Stromal cell of bone marrow (primary cell): ENCODE measurements around the gene TNNT3.
"Not testable (repeated sequence)": the region's sequence is repeated elsewhere in the genome, so short reads cannot be mapped to it uniquely, and the experiment has no call there.

ENCODE experiments used
- DNase-seq: peaks from one replicate; pipeline ENCODE4 v3.0.0-alpha.2; 2012; ENCODE audit warnings: low read depth

TNNT3 gene

GRCh38 chr11:1881442-1882264 is 37.9 kb upstream of the TNNT3 start:
- no peak for DNase-seq

- peak; percentile 45 for DNase-seq
These were observed 37.0 kb upstream of the TNNT3 start for GRCh38 chr11:1882265-1883238.

GRCh38 chr11:1883346-1884302 is 35.9 kb upstream of the TNNT3 start:
- no peak for DNase-seq

GRCh38 chr11:1884303-1884700 is 35.2 kb upstream of the TNNT3 start:
- DNase-seq: no peak

- not testable (repeated sequence) for DNase-seq
These were observed 33.0 kb upstream of the TNNT3 start for GRCh38 chr11:1886551-1886950.

- no peak for DNase-seq
These were observed 31.8 kb upstream of the TNNT3 start for GRCh38 chr11:1887451-1888346.

DNA sequence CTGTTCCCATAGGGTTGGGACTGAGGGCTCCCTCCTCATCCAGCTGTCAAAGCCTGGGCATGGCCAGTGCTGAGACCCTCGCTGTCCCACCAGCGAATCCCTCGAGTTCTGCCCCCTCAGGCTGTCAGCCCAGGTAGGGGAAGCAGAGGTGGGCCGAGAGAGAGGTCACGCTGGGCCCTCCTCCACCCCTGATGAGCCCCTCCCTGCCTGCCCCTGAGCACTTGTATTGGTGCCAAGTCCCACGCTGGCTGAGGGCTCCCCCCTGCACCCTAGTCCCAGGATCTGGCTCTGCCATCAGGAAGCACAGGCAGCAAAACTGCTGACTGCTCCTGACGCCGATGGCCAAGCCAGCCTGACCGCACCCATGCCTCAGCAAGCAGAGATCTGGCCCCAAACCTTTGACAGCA is 31.2 kb upstream of the TNNT3 start:
- DNase-seq: no peak

DNA sequence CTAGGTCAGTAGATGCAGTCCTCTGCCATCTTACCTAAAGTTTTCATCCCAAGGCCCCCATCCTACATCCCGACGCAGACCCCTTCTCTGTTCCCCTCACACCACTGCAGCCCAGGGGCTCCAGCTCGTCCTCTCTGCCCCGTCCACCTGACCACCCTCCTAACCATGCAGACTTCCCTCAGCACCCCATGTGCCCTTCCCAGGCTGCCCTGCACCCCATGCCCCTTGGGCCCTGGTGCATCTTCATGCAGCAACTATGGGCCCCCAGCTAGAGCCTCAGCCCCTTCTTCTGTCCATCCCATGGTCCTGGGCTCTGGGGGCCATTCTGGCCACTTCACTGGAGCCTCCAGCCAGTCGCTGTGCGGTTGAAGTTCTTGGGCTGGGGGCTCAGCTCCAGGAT is 30.7 kb upstream of the TNNT3 start:
- DNase-seq: no peak

- DNase-seq: no peak
These were observed 30.1 kb upstream of the TNNT3 start for GRCh38 chr11:1889224-1889930.

GRCh38 chr11:1889941-1890855 is 29.3 kb upstream of the TNNT3 start:
- no peak for DNase-seq

GRCh38 chr11:1890856-1891830 is 28.4 kb upstream of the TNNT3 start:
- no peak for DNase-seq

DNA sequence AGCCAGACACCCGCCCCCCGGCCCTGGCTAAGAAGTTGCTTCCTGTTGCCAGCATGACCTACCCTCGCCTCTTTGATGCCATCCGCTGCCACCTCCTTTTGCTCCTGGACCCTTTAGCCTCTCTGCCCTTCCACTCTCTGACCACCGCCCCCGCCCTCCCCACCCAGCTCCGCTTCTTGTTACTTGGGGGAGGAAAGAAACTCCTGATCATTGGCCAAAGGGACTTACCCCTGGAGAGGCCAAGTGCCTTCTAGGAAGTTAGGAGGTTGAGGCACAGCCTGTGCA is 27.7 kb upstream of the TNNT3 start, which contains the start of gene PRR33:
Gene PRR33 (minus strand): TSS at position 65 of the 285 bp plus-strand sequence. CDS start 1,311 bp downstream, outside the sequence.
- DNase-seq: no peak

- no peak for DNase-seq
These were observed 27.4 kb upstream of the TNNT3 start for GRCh38 chr11:1892116-1892515.

DNA sequence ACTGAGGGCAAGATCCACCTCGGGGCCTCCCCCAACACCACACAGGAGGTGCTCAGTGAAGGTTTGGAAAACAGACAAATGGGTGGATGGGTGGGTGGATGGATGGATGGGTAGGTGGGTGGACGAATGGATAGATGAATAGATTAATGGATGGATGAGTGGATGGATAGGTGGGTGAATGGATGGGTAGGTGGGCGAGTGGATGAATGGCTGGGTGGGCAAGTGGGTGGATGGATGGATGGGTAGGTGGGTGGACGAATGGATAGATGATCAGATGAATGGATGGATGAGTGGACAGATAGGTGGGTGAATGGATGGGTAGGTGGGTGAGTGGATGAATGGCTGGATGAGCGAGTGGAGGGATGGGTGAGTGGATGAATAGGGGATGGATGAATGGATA is 26.9 kb upstream of the TNNT3 start:
- DNase-seq: no peak

- DNase-seq: no peak
These were observed 25.7 kb upstream of the TNNT3 start for GRCh38 chr11:1893581-1894359.

DNA sequence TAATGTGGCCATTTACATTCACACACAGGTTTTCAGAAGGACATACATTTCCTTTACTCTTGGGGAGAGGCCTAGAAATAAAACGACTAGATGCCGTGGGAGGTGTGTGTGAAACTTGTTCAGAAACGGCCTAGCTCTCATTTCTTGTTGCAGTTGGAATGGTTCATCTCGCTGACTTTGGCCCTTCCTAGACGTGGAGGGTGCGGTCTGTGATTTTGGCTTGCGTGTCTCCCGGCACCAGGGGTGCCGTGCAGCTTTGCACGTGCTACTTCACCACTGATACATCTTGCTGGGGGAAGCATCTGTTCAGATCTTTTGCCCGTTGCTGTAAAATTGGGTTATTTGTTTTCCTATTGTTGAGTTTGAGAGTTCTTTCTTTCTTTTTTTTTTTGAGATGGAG is 24.7 kb upstream of the TNNT3 start:
- no peak for DNase-seq

DNA sequence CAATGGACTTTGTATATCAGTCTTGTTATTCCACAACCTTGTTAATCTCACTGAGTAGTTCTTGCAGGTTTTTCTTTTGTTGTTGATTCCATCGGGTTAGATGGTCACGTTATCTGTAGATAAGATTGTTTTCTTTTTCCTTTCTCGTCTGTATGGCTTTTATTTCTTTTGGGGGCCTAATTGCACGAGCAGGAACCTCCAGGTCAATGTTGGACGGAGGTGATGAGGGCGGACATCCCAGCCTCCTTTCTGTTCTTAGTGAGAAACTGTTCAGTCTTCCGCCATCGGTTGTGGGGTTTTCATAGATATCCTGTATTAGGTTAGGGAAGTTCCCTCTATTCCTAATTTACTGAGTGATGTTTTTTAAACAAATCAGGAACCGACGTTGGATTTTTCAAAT is 23.0 kb upstream of the TNNT3 start:
- DNase-seq: no peak
